Sigmoid colon (tissue), 7 donors: ENCODE measurements around the gene KATNAL1. TPM values are rescaled to one million over a fixed set of nuclear protein-coding genes. Genes with fewer than 3 reads are reported as not detected.
A peak's percentile ranks its signal among the peaks of the same experiment; 100 is the strongest.

Source experiments
- DNase-seq: peaks from one replicate; pipeline ENCODE4 v3.0.0-alpha.2; 2019
- H3K27ac ChIP-seq, 4 donors: fragments of 200-600 bp; sonication (generic); one replicate each; pipeline ENCODE4 v1.5.1; 2016 to 2019; ENCODE audit warnings: mild to moderate bottlenecking in 1 of 4
- H3K27me3 ChIP-seq, 3 donors: fragments of 200-600 bp; sonication (generic); one replicate each; pipeline ENCODE4 v1.5.1; 2019; ENCODE audit warnings: mild to moderate bottlenecking in 1 of 3
- H3K36me3 ChIP-seq, 4 donors: fragments of 200-600 bp; sonication (generic); one replicate each; pipeline ENCODE4 v1.5.1; 2016 to 2019
- H3K4me1 ChIP-seq, 4 donors: fragments of 200-600 bp; sonication (generic); one replicate each; pipeline ENCODE4 v1.5.1; 2017 to 2019
- H3K4me3 ChIP-seq, 4 donors: fragments of 200-600 bp; sonication (generic); one replicate each; pipeline ENCODE4 v1.5.1; 2017 to 2019; ENCODE audit warnings: mild to moderate bottlenecking in 2 of 4, moderate library complexity in 1 of 4
- H3K9me3 ChIP-seq, 4 donors: fragments of 200-600 bp in 3 of 4; sonication (generic) in 3 of 4; one replicate each; pipeline versions ENCODE4 v1.5.1 to v1.6.1; 2013 to 2019
- CTCF ChIP-seq, 4 experiments: fragments of 450-650 bp in 3 of 4; fragments of 200-600 bp in 1 of 4; IDR thresholded peaks; one replicate each; pipeline ENCODE4 v1.5.1; 2016 to 2019; ENCODE audit warnings: antibody characterized with exemption in 4 of 4, mild to moderate bottlenecking in 3 of 4, moderate library complexity in 2 of 4
- EP300 ChIP-seq, 4 donors: sonication (generic); formaldehyde crosslinking; IDR thresholded peaks; one replicate each; pipeline ENCODE4 v1.6.1; 2017; ENCODE audit warnings: antibody characterized with exemption in 4 of 4
- POLR2A ChIP-seq, 2 donors: fragments of 450-650 bp; IDR thresholded peaks; one replicate each; pipeline ENCODE4 v1.6.1; 2016; ENCODE audit warnings: antibody characterized with exemption in 2 of 2, mild to moderate bottlenecking in 2 of 2, moderate library complexity in 2 of 2
- POLR2AphosphoS5 ChIP-seq, 4 donors: sonication (generic); formaldehyde crosslinking; IDR thresholded peaks; one replicate each; pipeline ENCODE4 v1.6.1; 2017; ENCODE audit warnings: antibody characterized with exemption in 4 of 4
- WGBS, 2 donors: extraction: QIAGEN DNeasy Blood & Tissue Kit; methylation state at CpG; one replicate each; pipeline ENCODE4 v1.1.7; 2013; 5-methylcytosine and 5-hydroxymethylcytosine counted together
- intact Hi-C: fragments of 100-400 bp; cut with DNase I; formaldehyde crosslinking; loops from one replicate; pipeline ENCODE4 v1.15.1; 2023
- polyA plus RNA-seq, 3 donors: library from polyadenylated mRNA; stranded (reverse); fragments of 200-250 nt; gene quantifications; one replicate each; pipeline ENCODE4 v1.2.3, GENCODE V29; 2013
- total RNA-seq, 4 donors: library from RNA; depleted of rRNA; stranded (reverse); fragments of >200 nt; gene quantifications; one replicate each; pipeline ENCODE4 v1.1.0, GENCODE V29; 2016
- donor health status: healthy with polysubstance abuse.
- donor health status: Bipolar disorder and iron deficiency.
- donor health status: healthy.

Gene KATNAL1
- total and polyA plus RNA-seq, 7 donors, result 0.92 to 51.2 (median 31.9) TPM

- no peak for TF ChIP-seq POLR2AphosphoS5 (IDR thresholded peaks at IDR 0.05)
- TF ChIP-seq EP300 (IDR thresholded peaks at IDR 0.05), result no peak
- no peak for TF ChIP-seq POLR2A (IDR thresholded peaks at IDR 0.05)
- TF ChIP-seq CTCF (IDR thresholded peaks at IDR 0.05), result no peak
- 87 to 95% methylated on average over 7 of the region's 7 CpGs for WGBS, 2 donors
- intact Hi-C loops, result no loop called here
- no peak overlapping the region for H3K4me3 ChIP-seq
- no peak for DNase-seq
- no peaks in the 10 kb centered on the region for H3K9me3 ChIP-seq
- peaks cover 0 to 24% (median 0%) of the 10 kb centered on the region in 3 donors for H3K27me3 ChIP-seq
- no peaks in the 10 kb centered on the region for H3K36me3 ChIP-seq
- H3K27ac ChIP-seq, result no peak overlapping the region
- no peaks in the 10 kb centered on the region for H3K4me1 ChIP-seq
These were observed 149.7 kb downstream of the KATNAL1 start for GRCh38 chr13:30157616-30157993.

GRCh38 chr13:30156826-30157615 is 150.3 kb downstream of the KATNAL1 start:
- no peak overlapping the region for H3K4me3 ChIP-seq
- intact Hi-C loops, result no loop called here
- WGBS, 2 donors, result 91 to 92% methylated on average over 17 of the region's 17 CpGs
- H3K36me3 ChIP-seq, result no peaks in the 10 kb centered on the region
- peaks cover 0 to 24% (median 0%) of the 10 kb centered on the region in 3 donors for H3K27me3 ChIP-seq
- DNase-seq, result peak; percentile 50
- TF ChIP-seq POLR2AphosphoS5 (IDR thresholded peaks at IDR 0.05) (no peak), EP300 (IDR thresholded peaks at IDR 0.05) (no peak), CTCF (IDR thresholded peaks at IDR 0.05) (no peak), POLR2A (IDR thresholded peaks at IDR 0.05) (no peak)
- H3K9me3 ChIP-seq, result no peaks in the 10 kb centered on the region
- no peaks in the 10 kb centered on the region for H3K4me1 ChIP-seq
- H3K27ac ChIP-seq, result no peak overlapping the region

GRCh38 chr13:30156270-30156669 is 151.1 kb downstream of the KATNAL1 start:
- Histone ChIP-seq H3K27ac (no peak overlapping the region), H3K36me3 (no peaks in the 10 kb centered on the region), H3K4me1 (no peaks in the 10 kb centered on the region), H3K27me3 (peaks cover 0 to 24% (median 0%) of the 10 kb centered on the region in 3 donors), H3K9me3 (no peaks in the 10 kb centered on the region), H3K4me3 (no peak overlapping the region)
- WGBS, 2 donors, result 67 to 72% methylated on average over 6 of the region's 6 CpGs
- peak; percentile 13 for DNase-seq
- TF ChIP-seq POLR2A (IDR thresholded peaks at IDR 0.05) (no peak), CTCF (IDR thresholded peaks at IDR 0.05) (no peak), EP300 (IDR thresholded peaks at IDR 0.05) (no peak), POLR2AphosphoS5 (IDR thresholded peaks at IDR 0.05) (no peak)
- intact Hi-C loops, result no loop called here

GRCh38 chr13:30154931-30155330 is 152.4 kb downstream of the KATNAL1 start:
- intact Hi-C loops, result no loop called here
- no peak for TF ChIP-seq POLR2A (IDR thresholded peaks at IDR 0.05)
- no peak for TF ChIP-seq CTCF (IDR thresholded peaks at IDR 0.05)
- no peak for TF ChIP-seq POLR2AphosphoS5 (IDR thresholded peaks at IDR 0.05)
- no peak for TF ChIP-seq EP300 (IDR thresholded peaks at IDR 0.05)
- peak; percentile 57 for DNase-seq
- Histone ChIP-seq H3K27ac (no peak overlapping the region), H3K27me3 (peaks cover 0 to 24% (median 0%) of the 10 kb centered on the region in 3 donors), H3K36me3 (no peaks in the 10 kb centered on the region), H3K9me3 (no peaks in the 10 kb centered on the region), H3K4me3 (no peak overlapping the region), H3K4me1 (no peaks in the 10 kb centered on the region)
- WGBS, 2 donors, result 91 to 96% methylated on average over 10 of the region's 10 CpGs
